Right renal cortex interstitium (tissue), 3 donors: ENCODE measurements around the gene NOTCH3. TPM values are rescaled to one million over a fixed set of nuclear protein-coding genes. Genes with fewer than 3 reads are reported as not detected.

Experiments used
- DNase-seq, 3 donors: peaks; one replicate each; pipeline ENCODE4 v3.0.0-alpha.2; 2013; ENCODE audit warnings: low read depth in 3 of 3, low spot score in 2 of 3
- polyA plus RNA-seq, 3 donors: library from polyadenylated mRNA; unstranded; fragments of 120-200 nt; gene quantifications; one replicate each; pipeline ENCODE4 v1.2.1, GENCODE V29; 2013; ENCODE audit not compliant: insufficient read length in 3 of 3

NOTCH3 gene
- 100 to 1,000 TPM in 1 of 3 donors, 10 to 100 TPM in 2; 90.9 to 103 (median 96.0) TPM for polyA plus RNA-seq

- DNase-seq: no peak
Observed at GRCh38 chr19:15200553-15201364, at the start of gene NOTCH3. TSS of gene NOTCH3 (minus strand) at chr19:15200995. CDS start at chr19:15200905, 90 bp downstream.

- no peak for DNase-seq
Observed at GRCh38 chr19:15250640-15250993, 49.8 kb upstream of the NOTCH3 start.

GRCh38 chr19:15249972-15250639 lies 49.3 kb upstream of the NOTCH3 start:
- no peak for DNase-seq

GRCh38 chr19:15249528-15249874 lies 48.7 kb upstream of the NOTCH3 start:
- no peak for DNase-seq

GRCh38 chr19:15248648-15249527 lies 48.1 kb upstream of the NOTCH3 start:
- no peak for DNase-seq

GRCh38 chr19:15248106-15248505 lies 47.3 kb upstream of the NOTCH3 start:
- DNase-seq: no peak

- DNase-seq: no peak
Observed at GRCh38 chr19:15247107-15248014, 46.6 kb upstream of the NOTCH3 start.

GRCh38 chr19:15246198-15246481 lies 45.3 kb upstream of the NOTCH3 start:
- no peak for DNase-seq

GRCh38 chr19:15245370-15246197 lies 44.8 kb upstream of the NOTCH3 start:
- no peak for DNase-seq

GRCh38 chr19:15244808-15245207 lies 44.0 kb upstream of the NOTCH3 start:
- no peak for DNase-seq

GRCh38 chr19:15244106-15244803 lies 43.5 kb upstream of the NOTCH3 start:
- DNase-seq: no peak

GRCh38 chr19:15243236-15243957 lies 42.6 kb upstream of the NOTCH3 start:
- no peak for DNase-seq

GRCh38 chr19:15241259-15241910 lies 40.6 kb upstream of the NOTCH3 start:
- no peak for DNase-seq

GRCh38 chr19:15240515-15240914 lies 39.7 kb upstream of the NOTCH3 start:
- DNase-seq: no peak

GRCh38 chr19:15239337-15239949 lies 38.6 kb upstream of the NOTCH3 start:
- DNase-seq: no peak

GRCh38 chr19:15238639-15239155 lies 37.9 kb upstream of the NOTCH3 start:
- no peak for DNase-seq
